ENCODE data around the gene MRGPRG. TPM values are rescaled to one million over a fixed set of nuclear protein-coding genes. Genes with fewer than 3 reads are reported as not detected.

The MRGPRG gene
- total RNA-seq, 1 experiment from 2014 or later: not detected

- Histone ChIP-seq H3K27me3 (ENCODE audit: insufficient read depth, low read length) (no peaks in the 10 kb centered on the region), H4K20me1 (ENCODE audit: insufficient read depth) (no peaks in the 10 kb centered on the region), H3K4me1 (ENCODE audit: control insufficient read depth in 1 of 2, insufficient read depth in 2 of 2, low read length in 2 of 2) (peaks cover 5 to 12% of the 10 kb centered on the region in 2 experiments), H3K9me2 (ENCODE audit: insufficient read depth) (no peaks in the 10 kb centered on the region), H3K36me3 (ENCODE audit: control insufficient read depth in 1 of 2, insufficient read depth in 2 of 2, low read length in 2 of 2) (no peaks in the 10 kb centered on the region), H3K4me3 (replicated peaks in 1 of 2; ENCODE audit: low read depth in 1 of 2, low read length in 2 of 2) (no peak overlapping the region), H3K27ac (ENCODE audit: low read depth, low read length) (no peak overlapping the region), H2AFZ (ENCODE audit: low read depth, low read length, poor library complexity, severe bottlenecking) (no peak overlapping the region), H3K9me3 (ENCODE audit: control insufficient read depth in 1 of 2, insufficient read depth in 1 of 2, low read depth in 1 of 2, low read length in 2 of 2) (no peaks in the 10 kb centered on the region), H3K79me2 (ENCODE audit: insufficient read depth, low read length) (no peaks in the 10 kb centered on the region), H3K9ac (ENCODE audit: low read length) (no peak overlapping the region), H3K4me2 (ENCODE audit: low read length) (peak overlapping the region; percentile 17; the same call in 1 of the 2 replicates)
- no TSS peak for BruUV-seq (replicated peaks)
- RAD21 ChIA-PET (ENCODE audit: low non-redundant PET in 1 of 2, low total read pairs in 2 of 2, uncharacterized antibody in 2 of 2, unreplicated experiment in 2 of 2): no interaction called here
- no peak for DNase-seq (ENCODE audit: low read depth, low spot score)
- TF ChIP-seq ELF1 (IDR thresholded peaks at IDR 0.05; ENCODE audit: borderline replicate concordance, low read depth) (no peak), TCF7L2 (IDR thresholded peaks at IDR 0.05; ENCODE audit: borderline replicate concordance, extremely low read depth, insufficient read depth, insufficient read length) (peak; percentile 24)
- POLR2A ChIA-PET: no interaction called here
- ATAC-seq: no peak
- CTCF ChIA-PET: no interaction called here
- intact Hi-C loops (cut with micrococcal nuclease): no loop called here
Measured at GRCh38 chr11:3220521-3221407, 2.2 kb upstream of the MRGPRG start.

- DNase-seq (ENCODE audit: low read depth, low spot score) (no peak), ATAC-seq (no peak)
- Histone ChIP-seq H4K20me1 (ENCODE audit: insufficient read depth) (no peaks in the 10 kb centered on the region), H3K9ac (ENCODE audit: low read length) (no peak overlapping the region), H3K27ac (ENCODE audit: low read depth, low read length) (no peak overlapping the region), H3K4me1 (ENCODE audit: control insufficient read depth in 1 of 2, insufficient read depth in 2 of 2, low read length in 2 of 2) (peaks cover 5 to 12% of the 10 kb centered on the region in 2 experiments), H3K4me3 (replicated peaks in 1 of 2; ENCODE audit: low read depth in 1 of 2, low read length in 2 of 2) (no peak overlapping the region), H2AFZ (ENCODE audit: low read depth, low read length, poor library complexity, severe bottlenecking) (no peak overlapping the region), H3K79me2 (ENCODE audit: insufficient read depth, low read length) (no peaks in the 10 kb centered on the region), H3K36me3 (ENCODE audit: control insufficient read depth in 1 of 2, insufficient read depth in 2 of 2, low read length in 2 of 2) (no peaks in the 10 kb centered on the region), H3K27me3 (ENCODE audit: insufficient read depth, low read length) (no peaks in the 10 kb centered on the region), H3K9me3 (ENCODE audit: control insufficient read depth in 1 of 2, insufficient read depth in 1 of 2, low read depth in 1 of 2, low read length in 2 of 2) (no peaks in the 10 kb centered on the region), H3K9me2 (ENCODE audit: insufficient read depth) (no peaks in the 10 kb centered on the region), H3K4me2 (ENCODE audit: low read length) (no peak overlapping the region)
- no TSS peak for BruUV-seq (replicated peaks)
- TF ChIP-seq RAD21 (IDR thresholded peaks at IDR 0.05; ENCODE audit: low read depth) (no peak), EGR1 (IDR thresholded peaks at IDR 0.05; ENCODE audit: low read depth) (no peak)
- ChIA-PET CTCF (no interaction called here), RAD21 (ENCODE audit: low non-redundant PET in 1 of 2, low total read pairs in 2 of 2, uncharacterized antibody in 2 of 2, unreplicated experiment in 2 of 2) (no interaction called here), POLR2A (no interaction called here)
- intact Hi-C loops (cut with micrococcal nuclease): no loop called here
Measured at GRCh38 chr11:3220101-3220500, 1.5 kb upstream of the MRGPRG start.

Measured in HCT116 (cell line).